Measurements from ENCODE around the gene CNOT9. TPM values are rescaled to one million over a fixed set of nuclear protein-coding genes. Genes with fewer than 3 reads are reported as not detected.

The CNOT9 gene
- total RNA-seq, 4 donors from 2014 or later: 14.6 to 36.7 (median 31.3) TPM

GRCh38 chr2:218642121-218642656, 73.5 kb downstream of the CNOT9 start:
- 92% methylated on average over 18 of the region's 18 CpGs; no CpG with 5 or more reads in 1 of the 2 donors for WGBS, 2 donors (ENCODE audit: low coverage in 1 of 2)
- no peak for TF ChIP-seq POLR2A (IDR thresholded peaks at IDR 0.05)
- no peak for TF ChIP-seq POLR2AphosphoS5 (IDR thresholded peaks at IDR 0.05)
- no peak for TF ChIP-seq EP300 (IDR thresholded peaks at IDR 0.05; ENCODE audit: low read depth)
- no peak for TF ChIP-seq CTCF (IDR thresholded peaks at IDR 0.05)

GRCh38 chr2:218642786-218643185, 74.1 kb downstream of the CNOT9 start:
- Histone ChIP-seq H3K9me3 (no peaks in the 10 kb centered on the region), H3K4me3 (no peak overlapping the region), H3K27ac (no peak overlapping the region), H3K27me3 (no peaks in the 10 kb centered on the region), H3K36me3 (peaks cover 0 to 55% (median 30%) of the 10 kb centered on the region in 4 donors), H3K4me1 (no peaks in the 10 kb centered on the region)
- DNase-seq: no peak
- no peak for TF ChIP-seq CTCF (IDR thresholded peaks at IDR 0.05)
- no peak for TF ChIP-seq POLR2A (IDR thresholded peaks at IDR 0.05)
- TF ChIP-seq EP300 (IDR thresholded peaks at IDR 0.05; ENCODE audit: low read depth): no peak
- no peak for TF ChIP-seq POLR2AphosphoS5 (IDR thresholded peaks at IDR 0.05)
- intact Hi-C loops (cut with DNase I; ENCODE audit: low total_unique reads) (no loop called here), in situ Hi-C loops (cut with MboI; ENCODE audit: low pct_ligation_motif_present in 1 of 4, low pct_unique_long_range_greater_than_20kb in 1 of 4, low sequenced_read_pairs in 3 of 4) (no loop called here)
- WGBS, 2 donors (ENCODE audit: low coverage in 1 of 2): 92% methylated on average over 17 of the region's 17 CpGs; no CpG with 5 or more reads in 1 of the 2 donors

More at GRCh38 chr2:218642121-218642656, 73.5 kb downstream of the CNOT9 start:
- no peaks in the 10 kb centered on the region for H3K27me3 ChIP-seq
- no peak overlapping the region for H3K27ac ChIP-seq
- H3K36me3 ChIP-seq: peaks cover 0 to 60% (median 30%) of the 10 kb centered on the region in 4 donors
- in situ Hi-C loops (cut with MboI; ENCODE audit: low pct_ligation_motif_present in 1 of 4, low pct_unique_long_range_greater_than_20kb in 1 of 4, low sequenced_read_pairs in 3 of 4): no loop called here
- intact Hi-C loops (cut with DNase I; ENCODE audit: low total_unique reads): no loop called here
- H3K9me3 ChIP-seq: no peaks in the 10 kb centered on the region
- DNase-seq: no peak
- no peak overlapping the region for H3K4me3 ChIP-seq
- no peaks in the 10 kb centered on the region for H3K4me1 ChIP-seq

- no peak overlapping the region for H3K27ac ChIP-seq
- 90% methylated on average over 10 of the region's 10 CpGs; no CpG with 5 or more reads in 1 of the 2 donors for WGBS, 2 donors (ENCODE audit: low coverage in 1 of 2)
- intact Hi-C loops (cut with DNase I; ENCODE audit: low total_unique reads) (no loop called here), in situ Hi-C loops (cut with MboI; ENCODE audit: low pct_ligation_motif_present in 1 of 4, low pct_unique_long_range_greater_than_20kb in 1 of 4, low sequenced_read_pairs in 3 of 4) (no loop called here)
- no peak overlapping the region for H3K4me3 ChIP-seq
- H3K27me3 ChIP-seq: no peaks in the 10 kb centered on the region
- TF ChIP-seq EP300 (IDR thresholded peaks at IDR 0.05; ENCODE audit: low read depth) (no peak), CTCF (IDR thresholded peaks at IDR 0.05) (no peak), POLR2AphosphoS5 (IDR thresholded peaks at IDR 0.05) (no peak), POLR2A (IDR thresholded peaks at IDR 0.05) (no peak)
- no peaks in the 10 kb centered on the region for H3K4me1 ChIP-seq
- DNase-seq: no peak
- no peaks in the 10 kb centered on the region for H3K9me3 ChIP-seq
- peaks cover 0 to 49% (median 27%) of the 10 kb centered on the region in 4 donors for H3K36me3 ChIP-seq
Measured at GRCh38 chr2:218643751-218644310, 75.2 kb downstream of the CNOT9 start.

- Histone ChIP-seq H3K36me3 (peaks cover 0 to 53% (median 25%) of the 10 kb centered on the region in 4 donors), H3K4me3 (no peak overlapping the region), H3K27me3 (no peaks in the 10 kb centered on the region), H3K9me3 (no peaks in the 10 kb centered on the region), H3K4me1 (no peaks in the 10 kb centered on the region), H3K27ac (no peak overlapping the region)
- no peak for DNase-seq
- in situ Hi-C loops (cut with MboI; ENCODE audit: low pct_ligation_motif_present in 1 of 4, low pct_unique_long_range_greater_than_20kb in 1 of 4, low sequenced_read_pairs in 3 of 4): no loop called here
- intact Hi-C loops (cut with DNase I; ENCODE audit: low total_unique reads): no loop called here
- TF ChIP-seq CTCF (IDR thresholded peaks at IDR 0.05) (no peak), EP300 (IDR thresholded peaks at IDR 0.05; ENCODE audit: low read depth) (no peak), POLR2A (IDR thresholded peaks at IDR 0.05) (no peak), POLR2AphosphoS5 (IDR thresholded peaks at IDR 0.05) (no peak)
- 93% methylated on average over 10 of the region's 11 CpGs; no CpG with 5 or more reads in 1 of the 2 donors for WGBS, 2 donors (ENCODE audit: low coverage in 1 of 2)
Measured at GRCh38 chr2:218644721-218645120, 76.1 kb downstream of the CNOT9 start.

Data from transverse colon (tissue), 4 donors.